HL-60 (cell line): Measurements from ENCODE around the gene HHAT.

Experiments used
- DNase-seq, 2 experiments: peaks; one replicate each; pipeline ENCODE4 v3.0.0-alpha.2; 2010 to 2020; ENCODE audit warnings: low read depth in 1 of 2, low spot score in 1 of 2
- H3K27ac ChIP-seq: fragments of 250-450 bp; sonication (Bioruptor Pico); replicated peaks from 2 replicates; pipeline ENCODE4 v1.5.1; 2020; ENCODE audit warnings: mild to moderate bottlenecking, moderate library complexity
- H3K27me3 ChIP-seq: fragments of 250-450 bp; sonication (Bioruptor Pico); 2 replicates; pipeline ENCODE4 v1.5.1; 2021; ENCODE audit warnings: mild to moderate bottlenecking, moderate library complexity; ENCODE audit not compliant: insufficient read depth, poor library complexity, severe bottlenecking
- H3K4me3 ChIP-seq: replicated peaks from 2 replicates; pipeline ENCODE4 v1.5.1; 2011; ENCODE audit warnings: mild to moderate bottlenecking, control low read depth, low read length; ENCODE audit not compliant: insufficient read depth
- CTCF ChIP-seq: IDR thresholded peaks from one replicate; pipeline ENCODE4 v1.5.1; 2011; ENCODE audit warnings: low read length, control low read depth, inconsistent platforms; ENCODE audit not compliant: insufficient read depth
- GABPA ChIP-seq: IDR thresholded peaks from 2 replicates; pipeline ENCODE4 v1.6.1; 2012; ENCODE audit warnings: low read depth
- POLR2AphosphoS5 ChIP-seq: IDR thresholded peaks from 2 replicates; pipeline ENCODE4 v1.6.1; 2012; ENCODE audit warnings: low read depth
- REST ChIP-seq: IDR thresholded peaks from 2 replicates; pipeline ENCODE4 v1.6.1; 2012; ENCODE audit warnings: low read depth; ENCODE audit not compliant: insufficient replicate concordance
- SPI1 ChIP-seq: IDR thresholded peaks from 2 replicates; pipeline ENCODE4 v1.6.1; 2012; ENCODE audit warnings: low read depth, mild to moderate bottlenecking, borderline replicate concordance

The HHAT gene

GRCh38 chr1:210633140-210633539, 304.4 kb downstream of the HHAT start:
- Histone ChIP-seq H3K4me3 (no peak overlapping the region), H3K27ac (no peak overlapping the region), H3K27me3 (no peaks in the 10 kb centered on the region)
- no peak for TF ChIP-seq CTCF
- TF ChIP-seq REST: no peak
- no peak for TF ChIP-seq GABPA
- TF ChIP-seq POLR2AphosphoS5: no peak
- no peak for TF ChIP-seq SPI1
- DNase-seq: no peak

- TF ChIP-seq CTCF (no peak), SPI1 (no peak), GABPA (no peak), POLR2AphosphoS5 (no peak), REST (no peak)
- H3K4me3 ChIP-seq: no peak overlapping the region
- no peak for DNase-seq
- H3K27ac ChIP-seq: no peak overlapping the region
- H3K27me3 ChIP-seq: no peaks in the 10 kb centered on the region
These were observed 304.9 kb downstream of the HHAT start for GRCh38 chr1:210633636-210634035.

GRCh38 chr1:210635108-210635507, 306.4 kb downstream of the HHAT start:
- no peak for TF ChIP-seq CTCF
- TF ChIP-seq SPI1: no peak
- TF ChIP-seq POLR2AphosphoS5: no peak
- no peak for TF ChIP-seq REST
- no peak for TF ChIP-seq GABPA
- Histone ChIP-seq H3K4me3 (no peak overlapping the region), H3K27ac (no peak overlapping the region), H3K27me3 (no peaks in the 10 kb centered on the region)
- DNase-seq: no peak
